ENCODE measurements around the gene HOXC13. TPM values are rescaled to one million over a fixed set of nuclear protein-coding genes. Genes with fewer than 3 reads are reported as not detected.

HOXC13 gene
- total RNA-seq, 1 donor from 2014 or later = not detected

DNA sequence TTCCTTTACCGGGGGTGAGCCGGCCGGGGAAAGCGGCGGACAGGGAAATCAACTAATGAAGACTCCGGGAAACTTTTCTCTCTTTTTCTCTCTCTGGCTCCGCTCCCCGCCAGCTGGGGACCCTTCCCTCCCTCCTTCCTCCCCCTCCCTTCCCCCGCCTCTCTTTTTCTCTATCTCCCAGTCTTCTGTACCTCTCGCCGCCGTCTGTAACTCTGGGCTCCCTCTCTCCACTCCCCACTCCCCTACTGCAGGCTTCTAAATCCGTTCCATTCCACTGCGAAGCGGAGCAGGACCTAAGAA is 27.4 kb downstream of the HOXC13 start:
- no peak for DNase-seq (ENCODE audit: missing footprints)
- intact Hi-C loops (cut with DNase I) = no loop called here
- no peak for ATAC-seq

DNA sequence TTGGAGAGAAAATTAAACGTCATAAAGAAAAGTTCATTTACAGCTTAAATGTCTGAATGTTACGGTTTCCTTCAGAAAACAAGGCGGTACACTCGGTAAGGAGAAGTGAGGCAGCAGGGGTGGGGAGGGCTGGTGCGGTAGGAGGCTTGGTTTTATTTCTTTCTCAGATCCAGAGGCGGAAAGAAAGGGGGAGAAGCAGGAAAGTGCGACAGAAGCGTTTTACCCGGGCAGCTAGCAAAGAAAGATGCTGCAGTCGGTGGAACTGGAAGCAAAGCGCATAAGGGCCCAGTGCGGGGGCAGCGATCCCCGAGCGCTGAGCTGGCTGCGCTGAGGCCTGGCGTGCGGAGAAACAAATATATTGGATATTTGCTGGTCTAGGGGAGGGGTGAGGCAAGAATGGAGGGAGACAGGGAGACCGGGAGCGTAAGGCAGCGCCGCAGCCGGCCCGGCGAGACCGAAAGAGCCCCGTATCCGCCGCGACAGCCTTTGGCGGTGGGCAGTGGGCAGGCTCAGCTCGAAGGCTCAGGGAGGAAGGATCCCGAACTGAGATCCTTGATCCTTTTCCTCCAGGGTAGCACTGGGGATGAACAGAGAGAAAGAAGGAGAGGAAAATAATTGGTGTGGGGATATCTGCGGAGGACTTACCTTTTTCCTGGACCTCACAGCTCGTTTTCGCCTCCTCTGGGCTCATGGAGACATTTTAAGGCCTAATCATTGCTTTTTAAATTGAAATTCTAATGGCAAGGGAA is 27.9 kb downstream of the HOXC13 start:
- intact Hi-C loops (cut with DNase I) = no loop called here
- DNase-seq (ENCODE audit: missing footprints) (no peak), ATAC-seq (no peak)

DNA sequence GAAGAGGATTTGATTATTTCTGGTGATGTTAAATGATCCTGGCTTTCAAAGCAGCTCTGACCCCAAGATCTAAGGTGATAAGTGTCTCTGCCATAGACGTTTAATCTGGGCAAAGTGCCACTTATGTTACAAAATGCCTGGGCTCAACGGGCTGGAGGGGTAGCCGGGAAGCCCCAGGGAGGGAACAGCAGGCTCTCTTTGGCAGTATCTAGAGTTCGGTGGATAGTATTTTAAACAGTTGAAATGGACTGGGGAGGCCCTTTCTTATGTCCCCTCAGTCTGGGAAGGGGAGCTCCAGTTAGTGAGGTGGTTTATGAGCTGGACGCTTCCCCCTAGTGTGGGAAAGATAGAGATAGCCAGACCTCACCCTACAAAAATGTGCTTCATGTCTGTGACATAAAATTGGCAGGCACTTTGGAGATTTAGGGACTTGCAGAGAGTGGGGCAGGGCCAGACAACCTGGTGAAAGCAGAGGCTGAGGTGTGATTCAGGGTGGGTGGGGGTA is 28.8 kb downstream of the HOXC13 start:
- no peak for ATAC-seq
- no peak for DNase-seq (ENCODE audit: missing footprints)
- intact Hi-C loops (cut with DNase I) = no loop called here

DNA sequence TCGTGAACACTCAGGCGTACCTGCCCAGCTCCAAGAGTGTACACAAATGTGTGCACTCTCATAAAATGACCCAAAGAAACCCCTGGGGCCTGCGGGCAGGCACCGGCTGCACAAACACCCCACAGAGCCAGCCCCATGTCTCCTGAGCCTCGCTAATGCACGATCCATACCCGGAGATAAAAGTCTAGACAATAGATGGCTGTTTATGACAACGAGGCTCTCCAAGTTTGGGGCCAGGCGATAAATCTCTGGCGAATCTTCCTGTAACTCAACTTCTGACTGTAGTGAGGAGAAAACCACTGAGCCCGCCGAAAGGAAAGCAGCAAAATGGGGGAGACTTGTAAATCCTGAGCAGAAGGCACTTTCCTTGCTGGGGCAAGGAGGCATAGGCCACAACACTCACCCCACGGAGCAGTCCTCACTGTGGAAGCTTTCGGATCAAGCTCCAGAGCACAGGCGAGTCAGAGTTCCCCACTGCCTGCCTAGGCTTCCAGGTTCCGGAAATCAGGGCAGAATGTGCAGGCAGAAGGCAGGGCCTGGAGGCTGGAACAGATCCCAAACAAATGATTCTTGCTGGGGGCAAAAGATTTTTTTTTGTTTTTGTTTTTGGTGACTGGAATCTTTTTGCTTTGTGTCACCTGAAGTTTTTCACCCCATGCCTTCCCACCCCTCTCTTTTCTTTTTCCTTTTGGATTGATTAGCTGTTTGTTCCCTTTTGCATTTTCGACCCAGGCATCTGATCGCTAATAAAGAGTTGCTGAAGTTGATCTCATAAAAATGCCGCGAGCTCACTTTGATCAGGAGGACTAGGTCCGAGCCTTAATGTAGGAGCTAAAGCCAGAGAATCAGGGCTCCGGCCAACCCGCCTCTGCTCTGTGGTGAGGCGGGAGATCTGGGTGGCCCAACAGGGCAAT is 29.8 kb downstream of the HOXC13 start:
- DNase-seq (ENCODE audit: missing footprints) (no peak), ATAC-seq (no peak)
- intact Hi-C loops (cut with DNase I) = no loop called here

DNA sequence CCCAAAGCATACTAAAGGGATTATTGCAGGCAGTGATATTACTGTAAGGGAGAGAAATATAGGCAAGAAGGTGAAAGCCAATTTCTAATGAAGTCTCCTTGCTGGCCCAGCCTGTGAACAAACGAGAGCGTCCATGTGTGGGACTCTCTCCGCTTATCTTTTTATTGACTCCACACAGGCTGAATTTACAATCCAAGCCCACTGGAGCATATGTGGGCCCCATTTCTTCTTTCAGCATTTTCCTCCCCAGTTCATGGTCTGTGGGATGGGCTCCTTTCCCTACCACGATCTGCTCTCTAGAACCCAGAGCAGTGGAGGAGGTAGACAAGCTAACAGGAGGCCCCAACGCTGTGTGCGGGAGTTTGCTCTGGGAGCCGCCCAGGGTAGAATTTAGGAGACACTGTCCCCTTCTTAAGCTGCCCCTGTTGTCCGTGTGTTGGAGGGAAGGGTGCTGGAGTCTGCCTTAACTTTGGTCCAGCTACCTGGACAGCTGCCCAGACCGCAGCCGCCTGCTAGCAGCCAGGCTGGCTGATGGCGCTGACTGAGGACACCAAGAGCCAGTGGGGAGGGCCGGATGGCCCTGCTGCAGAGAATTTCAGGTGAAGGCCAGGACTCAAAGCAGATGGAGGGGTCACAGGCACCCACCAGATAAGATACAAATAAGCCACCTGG is 31.1 kb downstream of the HOXC13 start:
- ATAC-seq (no peak), DNase-seq (ENCODE audit: missing footprints) (no peak)
- intact Hi-C loops (cut with DNase I) = no loop called here

DNA sequence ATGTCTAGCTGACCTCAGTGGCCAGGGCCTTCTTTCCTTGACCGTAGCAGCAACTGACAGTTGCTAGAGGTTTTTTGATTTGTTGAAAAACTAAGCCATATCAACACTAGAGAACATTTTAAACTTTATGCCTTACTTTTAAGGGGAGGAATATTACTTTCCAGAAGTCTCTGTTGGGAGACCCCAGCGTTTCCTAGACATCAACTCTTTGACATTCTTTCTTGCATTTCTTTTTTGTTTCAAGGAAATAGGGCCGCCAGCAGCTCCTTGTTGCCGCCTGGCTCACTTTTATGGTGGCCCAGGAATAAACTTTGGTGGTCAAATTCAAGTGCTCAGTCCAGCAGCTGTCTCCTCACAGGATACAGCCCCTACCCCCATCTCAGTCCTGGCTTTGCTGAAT is 31.8 kb downstream of the HOXC13 start:
- DNase-seq (ENCODE audit: missing footprints) (no peak), ATAC-seq (no peak)
- intact Hi-C loops (cut with DNase I) = no loop called here

DNA sequence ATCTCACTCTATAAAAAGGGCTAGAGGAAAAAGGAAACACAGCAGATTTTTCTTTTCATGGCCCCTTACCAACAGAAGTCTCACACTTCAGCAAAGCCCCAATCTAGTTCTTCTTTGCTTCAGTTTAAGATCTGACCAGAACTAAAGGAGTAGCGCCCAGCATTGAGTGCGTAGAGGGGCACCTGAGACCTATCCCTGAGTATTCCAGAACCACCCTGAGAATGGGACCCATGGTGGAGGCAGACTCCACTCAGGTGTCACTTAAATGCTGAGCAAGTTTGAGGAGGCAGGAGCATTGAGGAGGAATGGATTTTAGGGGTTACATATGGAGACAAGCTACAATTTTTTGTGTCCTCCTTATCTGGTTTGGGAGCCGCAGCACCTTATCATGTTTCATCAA is 32.5 kb downstream of the HOXC13 start:
- ATAC-seq = no peak
- DNase-seq (ENCODE audit: missing footprints) = no peak
- intact Hi-C loops (cut with DNase I) = no loop called here

DNA sequence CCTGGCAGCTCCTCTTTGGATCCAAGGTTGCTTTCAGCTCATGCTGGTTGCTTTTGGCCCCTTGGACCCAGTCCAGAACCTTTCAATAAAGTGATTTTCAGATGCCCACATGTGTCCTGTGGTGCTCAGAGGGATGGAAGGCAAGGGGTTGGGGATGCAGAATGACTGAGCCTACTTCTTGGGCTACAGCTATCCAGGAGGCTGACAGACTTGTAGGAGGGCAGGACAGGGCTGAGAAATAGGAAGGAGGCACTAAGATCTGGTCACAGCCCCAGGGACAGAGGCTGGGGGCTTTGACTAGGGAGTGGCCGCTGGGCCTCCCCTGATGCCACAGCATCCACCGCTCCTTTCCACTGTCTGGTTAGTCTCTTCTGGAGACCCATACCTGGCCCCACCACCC is 33.1 kb downstream of the HOXC13 start:
- intact Hi-C loops (cut with DNase I) = no loop called here
- no peak for ATAC-seq
- no peak for DNase-seq (ENCODE audit: missing footprints)

DNA sequence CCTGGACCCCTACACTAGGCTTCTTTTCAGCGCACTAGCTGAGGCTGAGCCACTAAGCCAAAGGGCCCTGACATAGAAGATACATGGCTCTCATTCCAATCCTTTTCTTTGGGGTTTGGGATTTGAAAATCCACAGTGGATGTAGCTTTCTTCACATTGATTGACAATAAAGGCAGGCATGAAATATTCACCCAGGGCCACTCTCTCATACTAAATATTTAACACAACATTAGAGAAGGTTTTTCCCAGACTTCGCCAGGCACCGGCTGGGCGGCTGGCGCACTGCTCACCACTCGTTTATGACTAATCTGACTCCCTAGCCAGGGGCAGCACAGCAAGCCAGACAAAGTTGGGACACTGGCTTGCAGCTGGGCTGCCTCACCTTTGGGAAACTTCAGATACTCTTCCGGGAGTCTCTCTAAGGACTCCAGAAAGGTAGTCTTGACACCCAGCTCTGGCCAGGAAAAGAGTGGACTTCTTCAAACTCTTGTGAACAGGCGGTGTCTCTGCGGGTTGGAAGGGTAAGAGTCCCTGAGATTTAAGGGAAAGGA is 33.6 kb downstream of the HOXC13 start:
- intact Hi-C loops (cut with DNase I) = no loop called here
- ATAC-seq (no peak), DNase-seq (ENCODE audit: missing footprints) (no peak)

DNA sequence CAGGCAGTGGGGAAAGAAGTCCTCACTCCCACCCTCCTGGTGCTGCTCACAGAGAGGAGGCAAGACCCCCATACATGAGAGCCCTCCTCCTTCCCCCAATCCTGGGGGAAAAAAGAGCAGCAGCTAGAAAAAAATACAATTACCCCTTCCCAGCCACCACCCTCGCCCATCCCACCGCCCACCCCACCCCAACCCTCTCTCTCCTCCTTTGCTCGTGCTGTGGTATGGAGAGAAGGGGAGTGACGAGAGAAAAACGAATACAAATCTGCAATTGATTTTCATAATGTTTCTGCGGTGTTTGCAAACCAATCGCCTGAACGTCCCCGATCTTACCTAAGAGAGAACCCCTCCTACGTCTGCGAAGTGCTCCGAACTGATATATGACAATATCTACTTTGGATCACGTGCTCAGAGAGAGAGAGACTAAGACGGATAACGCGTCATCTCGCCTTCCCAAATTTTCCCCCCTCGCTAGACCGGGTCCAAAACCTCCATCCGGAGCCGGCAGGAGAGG is 34.1 kb downstream of the HOXC13 start, which contains the start of gene HOXC11:
TSS of gene HOXC11 (plus strand) at position 405 of the 514 bp plus-strand sequence. CDS start 116 bp downstream, outside the sequence.
- intact Hi-C loops (cut with DNase I) = no loop called here
- DNase-seq (ENCODE audit: missing footprints) (no peak), ATAC-seq (no peak)

DNA sequence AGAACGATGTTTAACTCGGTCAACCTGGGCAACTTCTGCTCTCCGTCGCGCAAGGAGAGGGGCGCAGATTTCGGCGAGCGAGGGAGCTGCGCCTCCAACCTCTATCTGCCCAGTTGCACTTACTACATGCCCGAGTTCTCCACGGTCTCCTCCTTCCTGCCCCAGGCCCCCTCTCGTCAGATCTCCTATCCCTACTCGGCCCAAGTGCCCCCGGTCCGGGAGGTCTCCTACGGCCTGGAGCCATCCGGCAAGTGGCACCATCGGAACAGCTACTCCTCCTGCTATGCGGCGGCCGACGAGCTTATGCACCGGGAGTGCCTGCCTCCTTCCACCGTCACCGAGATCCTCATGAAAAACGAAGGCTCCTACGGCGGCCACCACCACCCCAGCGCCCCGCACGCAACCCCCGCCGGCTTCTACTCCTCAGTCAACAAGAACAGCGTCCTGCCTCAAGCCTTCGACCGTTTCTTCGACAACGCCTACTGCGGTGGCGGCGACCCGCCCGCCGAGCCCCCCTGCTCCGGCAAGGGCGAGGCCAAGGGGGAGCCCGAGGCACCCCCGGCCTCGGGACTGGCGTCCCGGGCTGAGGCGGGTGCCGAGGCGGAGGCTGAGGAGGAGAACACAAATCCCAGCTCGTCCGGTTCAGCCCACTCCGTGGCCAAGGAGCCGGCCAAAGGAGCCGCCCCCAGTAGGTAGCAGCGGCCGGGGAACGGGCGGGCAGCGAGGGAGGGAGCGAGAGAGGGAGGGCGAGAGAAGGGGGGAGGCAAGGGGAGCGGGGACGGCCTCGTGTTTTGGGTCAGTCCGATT is 34.8 kb downstream of the HOXC13 start:
- ATAC-seq (peak; percentile 34), DNase-seq (ENCODE audit: missing footprints) (no peak)
- intact Hi-C loops (cut with DNase I) = no loop called here

DNA sequence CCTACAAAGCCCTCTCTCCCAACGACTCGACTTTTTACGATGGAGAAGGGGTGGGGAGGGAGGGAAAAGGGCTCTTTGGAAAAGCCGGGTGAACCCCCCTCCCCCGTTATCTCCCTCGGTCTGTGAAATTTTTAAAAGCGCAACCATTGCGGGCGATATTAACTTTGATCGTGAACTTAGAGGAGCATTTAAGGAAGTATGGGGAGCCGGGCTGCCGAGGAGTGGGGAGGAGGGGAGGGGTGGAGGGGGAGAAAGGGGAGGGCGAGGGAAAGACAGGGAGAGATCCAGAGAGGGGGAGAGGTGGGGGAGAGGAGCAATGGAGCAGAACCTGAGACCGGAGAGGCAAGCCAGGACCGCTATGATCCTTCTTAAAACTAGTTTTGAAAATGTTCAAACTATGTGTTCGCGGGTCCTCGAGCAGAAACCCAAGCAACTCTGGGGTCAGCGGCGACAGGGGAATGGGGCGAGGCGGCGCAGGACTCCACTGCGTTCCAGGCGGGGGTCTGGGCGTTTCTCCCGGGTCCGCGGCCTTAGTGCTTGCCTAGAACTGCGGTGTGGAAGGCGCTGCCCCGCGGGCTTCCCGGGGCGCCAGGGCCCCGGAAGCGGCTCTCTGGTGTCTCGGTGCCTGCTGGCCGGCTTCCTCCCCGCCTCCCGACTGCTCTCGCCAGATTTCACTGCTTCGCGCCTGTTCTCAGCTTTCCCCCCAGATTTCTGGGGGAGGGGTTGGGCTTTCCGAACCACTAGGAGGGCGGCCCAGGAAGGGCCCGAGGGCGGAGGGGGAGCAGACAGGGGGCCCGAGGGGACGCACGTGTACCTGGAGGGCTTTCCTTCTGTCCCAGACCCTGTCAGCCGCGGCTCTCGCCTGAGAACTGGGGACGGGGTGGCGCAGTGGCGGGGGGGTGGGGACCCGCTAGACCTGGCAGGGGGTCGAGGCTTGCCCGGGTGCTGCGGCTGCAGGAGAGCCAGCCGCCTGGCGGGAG is 35.7 kb downstream of the HOXC13 start, which contains the start of gene HOTAIR:
TSS of gene HOTAIR (minus strand) at position 871 of the 980 bp plus-strand sequence.
- ATAC-seq (no peak), DNase-seq (ENCODE audit: missing footprints) (no peak)
- intact Hi-C loops (cut with DNase I) = no loop called here

DNA sequence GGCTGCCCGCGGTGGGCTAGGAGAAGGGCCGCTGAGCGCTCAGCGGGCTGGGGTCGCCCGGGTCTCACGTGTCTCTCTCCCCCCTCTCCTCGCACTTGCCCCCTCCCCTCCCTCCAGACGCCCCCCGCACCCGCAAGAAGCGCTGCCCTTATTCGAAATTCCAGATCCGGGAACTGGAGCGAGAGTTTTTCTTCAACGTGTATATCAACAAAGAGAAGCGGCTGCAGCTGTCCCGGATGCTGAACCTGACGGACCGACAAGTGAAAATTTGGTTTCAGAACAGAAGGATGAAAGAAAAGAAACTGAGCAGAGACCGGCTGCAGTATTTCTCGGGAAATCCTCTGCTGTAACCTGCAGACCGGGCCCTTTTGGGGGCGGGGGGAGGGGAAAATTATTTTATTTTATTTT is 36.4 kb downstream of the HOXC13 start:
- intact Hi-C loops (cut with DNase I) = no loop called here
- ATAC-seq = no peak
- DNase-seq (ENCODE audit: missing footprints) = no peak

DNA sequence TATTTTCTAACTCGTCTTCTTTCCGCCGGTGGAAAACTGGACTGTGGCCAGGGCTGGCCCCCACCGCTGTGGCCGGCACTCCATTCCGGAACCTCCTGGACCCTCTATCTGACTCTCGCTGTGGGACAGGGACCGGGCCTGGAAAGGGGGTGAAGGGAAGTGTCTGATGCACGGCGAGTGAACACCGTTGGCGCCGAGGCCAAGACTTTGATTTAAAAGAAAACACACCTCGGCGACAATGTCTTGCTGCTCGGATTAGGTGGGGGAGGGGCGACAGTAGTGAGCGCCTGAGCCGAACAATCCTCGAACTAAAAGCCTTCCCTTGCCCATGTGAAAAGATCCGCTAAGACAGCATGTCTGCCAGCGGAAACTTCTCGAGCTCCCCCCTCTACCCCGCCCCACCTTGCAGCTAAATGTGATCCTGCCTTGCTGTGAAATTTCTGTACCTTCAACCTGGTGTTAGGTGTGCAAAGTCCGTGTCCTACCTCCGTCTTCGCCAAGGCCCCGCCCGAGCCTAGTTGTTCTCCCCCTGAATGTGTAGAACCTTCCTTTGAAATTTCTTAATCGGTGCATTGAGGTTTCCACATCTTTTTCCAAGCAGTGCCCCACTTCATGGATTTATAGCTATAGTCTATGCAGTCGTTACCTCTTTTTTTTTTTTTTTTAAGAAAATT is 37.0 kb downstream of the HOXC13 start:
- ATAC-seq (no peak), DNase-seq (ENCODE audit: missing footprints) (no peak)
- intact Hi-C loops (cut with DNase I) = no loop called here

DNA sequence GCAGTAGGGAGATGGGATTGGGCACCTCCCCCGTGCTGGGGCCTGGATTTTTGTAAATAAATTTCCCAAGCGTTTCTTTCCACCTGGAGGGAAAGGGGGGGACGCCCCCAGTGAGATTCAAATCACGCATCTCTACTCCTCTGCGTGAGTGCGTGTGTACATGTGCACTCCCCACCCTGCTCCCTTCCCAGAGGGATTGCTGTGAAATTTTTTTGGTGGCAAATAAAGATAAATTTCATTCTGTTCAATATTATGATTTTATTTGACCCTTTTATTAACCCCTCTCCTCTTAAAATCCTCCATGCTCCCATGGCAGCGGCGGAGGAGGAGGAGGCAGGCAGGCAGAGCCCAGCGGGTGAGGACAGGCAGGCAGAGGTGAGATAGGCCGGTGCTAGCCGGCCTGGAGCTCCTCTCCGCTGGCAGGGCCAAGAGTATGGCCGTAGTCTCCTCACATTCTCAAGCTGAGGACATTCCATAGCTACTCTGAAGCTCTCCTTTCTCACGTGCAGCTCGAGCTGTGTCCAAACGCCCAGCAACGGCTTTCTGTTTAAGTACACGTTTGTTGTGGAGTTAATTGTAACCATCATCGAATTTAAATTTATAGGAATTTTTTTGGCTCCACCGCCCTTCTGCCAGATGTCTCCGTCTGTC is 37.7 kb downstream of the HOXC13 start:
- intact Hi-C loops (cut with DNase I) = no loop called here
- ATAC-seq = no peak
- DNase-seq (ENCODE audit: missing footprints) = no peak
